HCT116 (cell line): Measurements from ENCODE around the gene DMXL1. TPM values are rescaled to one million over a fixed set of nuclear protein-coding genes. Genes with fewer than 3 reads are reported as not detected.
A peak's percentile ranks its signal among the peaks of the same experiment; 100 is the strongest.

Experiments used
- ATAC-seq: fragments of 200-7000 bp; cut with Tn5 transposase; 2 replicates; pipeline ENCODE4 v1.9.1; 2020; ENCODE audit warnings: mild to moderate bottlenecking, moderate library complexity
- BruUV-seq: library from RNA; stranded (reverse); fragments of 400-500 nt; replicated peaks from 2 replicates; lab custom pipeline; 2021; lab: Mats Ljungman, UMichigan
- CTCF ChIA-PET: fragments of 300-600 bp; sonication (Branson Sonifier 250); formaldehyde crosslinking; loops from one replicate; lab custom pipeline; 2021; ENCODE audit warnings: antibody characterized with exemption; lab: Charles Lee
- POLR2A ChIA-PET: fragments of 300-600, 350-600 bp; sonication (Branson Sonifier 250); formaldehyde crosslinking; loops from one replicate; lab custom pipeline; 2021; ENCODE audit warnings: antibody characterized with exemption; lab: Charles Lee
- RAD21 ChIA-PET, 2 experiments: fragments of 300-600 bp; sonication (Branson Sonifier 250); formaldehyde crosslinking; loops; one replicate each; lab custom pipeline; 2023; ENCODE audit warnings: low total read pairs in 2 of 2; ENCODE audit not compliant: uncharacterized antibody in 2 of 2, unreplicated experiment in 2 of 2, low non-redundant PET in 1 of 2; lab: Charles Lee
- DNase-seq: peaks from one replicate; pipeline ENCODE4 v3.0.0-alpha.2; 2010; ENCODE audit warnings: low read depth, low spot score
- H2AFZ ChIP-seq: fragments of 200-600 bp; shearing (Covaris generic), sonication (generic); 2 replicates; pipeline ENCODE4 v1.6.1; 2017; ENCODE audit warnings: low read depth, mixed run types, mixed read lengths, antibody characterized with exemption, low read length; ENCODE audit not compliant: poor library complexity, severe bottlenecking
- H3K27ac ChIP-seq: 2 replicates; pipeline ENCODE4 v1.5.1; 2012; ENCODE audit warnings: low read depth, low read length
- H3K27me3 ChIP-seq: fragments of 200-600 bp; sonication (generic); 2 replicates; pipeline ENCODE4 v1.6.1; 2016; ENCODE audit warnings: mixed run types, low read length, mixed read lengths; ENCODE audit not compliant: insufficient read depth
- H3K36me3 ChIP-seq, 2 experiments: fragments of 200-500 bp in 1 of 2; fragments of 200-600 bp in 1 of 2; sonication (Bioruptor generic) in 1 of 2; sonication (generic) in 1 of 2; 2 replicates each; pipeline versions ENCODE4 v1.5.1 to v1.6.1; 2014 to 2016; ENCODE audit warnings: low read length in 2 of 2, inconsistent platforms in 1 of 2, mixed read lengths in 1 of 2, mixed run types in 1 of 2; ENCODE audit not compliant: insufficient read depth in 2 of 2, control insufficient read depth in 1 of 2
- H3K4me1 ChIP-seq, 2 experiments: fragments of 200-600 bp in 1 of 2; sonication (generic) in 1 of 2; 2 replicates each; pipeline versions ENCODE4 v1.5.1 to v1.6.1; 2012 to 2017; ENCODE audit warnings: low read length in 2 of 2, inconsistent platforms in 1 of 2, mild to moderate bottlenecking in 1 of 2, mixed read lengths in 1 of 2, mixed run types in 1 of 2, moderate library complexity in 1 of 2; ENCODE audit not compliant: insufficient read depth in 2 of 2, control insufficient read depth in 1 of 2
- H3K4me2 ChIP-seq: fragments of 200-600 bp; sonication (generic); 2 replicates; pipeline ENCODE4 v1.6.1; 2017; ENCODE audit warnings: mixed run types, low read length, mixed read lengths
- H3K4me3 ChIP-seq, 2 experiments: fragments of 200-600 bp in 1 of 2; sonication (generic) in 1 of 2; replicated peaks in 1 of 2; 2 replicates each; pipeline ENCODE4 v1.5.1; 2011 to 2016; ENCODE audit warnings: low read length in 2 of 2, control low read depth in 1 of 2, low read depth in 1 of 2, mild to moderate bottlenecking in 1 of 2, mixed read lengths in 1 of 2, mixed run types in 1 of 2
- H3K79me2 ChIP-seq: fragments of 200-600 bp; sonication (generic); 2 replicates; pipeline ENCODE4 v1.6.1; 2017; ENCODE audit warnings: mild to moderate bottlenecking, mixed run types, low read length, moderate library complexity, mixed read lengths; ENCODE audit not compliant: insufficient read depth
- H3K9ac ChIP-seq: fragments of 200-600 bp; sonication (generic); 2 replicates; pipeline ENCODE4 v1.6.1; 2016; ENCODE audit warnings: low read length, mixed read lengths
- H3K9me2 ChIP-seq: fragments of 200-600 bp; sonication (generic), shearing (Covaris generic); 2 replicates; pipeline ENCODE4 v1.6.1; 2017; ENCODE audit warnings: mixed run types, mild to moderate bottlenecking, moderate library complexity; ENCODE audit not compliant: insufficient read depth
- H3K9me3 ChIP-seq, 2 experiments: fragments of 200-500 bp in 1 of 2; fragments of 200-600 bp in 1 of 2; sonication (Bioruptor generic) in 1 of 2; sonication (generic) in 1 of 2; 2 replicates each; pipeline ENCODE4 v1.6.1; 2014 to 2017; ENCODE audit warnings: low read length in 2 of 2, mixed read lengths in 2 of 2, inconsistent platforms in 1 of 2, low read depth in 1 of 2, mild to moderate bottlenecking in 1 of 2, mixed run types in 1 of 2, moderate library complexity in 1 of 2; ENCODE audit not compliant: control insufficient read depth in 1 of 2, insufficient read depth in 1 of 2
- H4K20me1 ChIP-seq: fragments of 200-600 bp; sonication (generic), shearing (Covaris generic); 2 replicates; pipeline ENCODE4 v1.6.1; 2017; ENCODE audit warnings: mixed run types, mild to moderate bottlenecking, moderate library complexity; ENCODE audit not compliant: insufficient read depth
- ELF1 ChIP-seq: IDR thresholded peaks from 2 replicates; pipeline ENCODE4 v1.6.1; 2012; ENCODE audit warnings: low read depth, borderline replicate concordance
- EZH2 ChIP-seq: fragments of 200-600 bp; sonication (generic); IDR thresholded peaks from 2 replicates; pipeline ENCODE4 v1.6.1; 2017; ENCODE audit warnings: antibody characterized with exemption, mixed run types
- RAD21 ChIP-seq: IDR thresholded peaks from 2 replicates; pipeline ENCODE4 v1.6.1; 2012; ENCODE audit warnings: low read depth, mild to moderate bottlenecking
- SP1 ChIP-seq: IDR thresholded peaks from 2 replicates; pipeline ENCODE4 v1.6.1; 2012; ENCODE audit warnings: low read depth
- TCF7L2 ChIP-seq: IDR thresholded peaks from 2 replicates; pipeline ENCODE4 v1.7.0; 2011; ENCODE audit warnings: borderline replicate concordance, inconsistent platforms; ENCODE audit not compliant: insufficient read depth, insufficient read length; ENCODE audit errors: extremely low read depth
- ZBTB33 ChIP-seq: IDR thresholded peaks from 2 replicates; pipeline ENCODE4 v1.6.1; 2011; ENCODE audit warnings: mild to moderate bottlenecking, low read length, moderate library complexity; ENCODE audit not compliant: insufficient replicate concordance; ENCODE audit errors: extremely low read depth
- intact Hi-C: fragments of 100-400 bp; cut with micrococcal nuclease; formaldehyde crosslinking; loops from 2 replicates; pipeline ENCODE4 v1.10.0; 2022
- total RNA-seq: library from RNA; stranded (reverse); gene quantifications from one replicate; pipeline ENCODE4 v1.2.1, GENCODE V29; 2021; ENCODE audit not compliant: unreplicated experiment
- TF ChIP-seq, protein P1 (sequence below): IDR thresholded peaks from 2 replicates; pipeline ENCODE4 v1.6.1; 2012
- TF ChIP-seq, protein P2 (sequence below), 3 experiments: fragments of 200-600 bp in 1 of 3; sonication (generic) in 1 of 3; IDR thresholded peaks in 2 of 3; conservative IDR thresholded peaks in 1 of 3; 2 replicates each; pipeline ENCODE4 v1.5.1; 2012 to 2017; ENCODE audit warnings: low read depth in 2 of 3, low read length in 2 of 3, antibody characterized with exemption in 1 of 3, borderline replicate concordance in 1 of 3, control low read depth in 1 of 3, mild to moderate bottlenecking in 1 of 3, mixed read lengths in 1 of 3, mixed run types in 1 of 3, moderate library complexity in 1 of 3; ENCODE audit not compliant: insufficient read depth in 1 of 3

DMXL1 gene
- total RNA-seq, 1 experiment from 2014 or later: 21.1 TPM

GRCh38 chr5:119207105-119207504 is 136.2 kb downstream of the DMXL1 start:
- RAD21 ChIA-PET: no interaction called here
- intact Hi-C loops: no loop called here
- no peak for TF ChIP-seq ZBTB33
- TF ChIP-seq TCF7L2: no peak
- TF ChIP-seq, protein P1, sequence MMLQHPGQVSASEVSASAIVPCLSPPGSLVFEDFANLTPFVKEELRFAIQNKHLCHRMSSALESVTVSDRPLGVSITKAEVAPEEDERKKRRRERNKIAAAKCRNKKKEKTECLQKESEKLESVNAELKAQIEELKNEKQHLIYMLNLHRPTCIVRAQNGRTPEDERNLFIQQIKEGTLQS: no peak
- TF ChIP-seq ELF1: no peak
- no peak for TF ChIP-seq SP1
- Histone ChIP-seq H3K4me1 (no peaks in the 10 kb centered on the region), H3K9me3 (no peaks in the 10 kb centered on the region), H2AFZ (no peak overlapping the region), H3K4me2 (no peak overlapping the region), H3K79me2 (no peaks in the 10 kb centered on the region), H3K36me3 (no peaks in the 10 kb centered on the region), H3K9me2 (no peaks in the 10 kb centered on the region), H3K9ac (no peak overlapping the region), H3K27ac (no peak overlapping the region), H4K20me1 (no peaks in the 10 kb centered on the region), H3K27me3 (no peaks in the 10 kb centered on the region), H3K4me3 (no peak overlapping the region)
- ATAC-seq (no peak), DNase-seq (no peak)
- BruUV-seq: no TSS peak
- CTCF ChIA-PET: no interaction called here
- POLR2A ChIA-PET: no interaction called here

- Histone ChIP-seq H3K9ac (no peak overlapping the region), H3K79me2 (no peaks in the 10 kb centered on the region), H3K4me2 (no peak overlapping the region), H4K20me1 (no peaks in the 10 kb centered on the region), H3K9me2 (no peaks in the 10 kb centered on the region), H3K9me3 (no peaks in the 10 kb centered on the region), H2AFZ (no peak overlapping the region), H3K36me3 (no peaks in the 10 kb centered on the region), H3K4me3 (no peak overlapping the region), H3K4me1 (no peaks in the 10 kb centered on the region), H3K27ac (no peak overlapping the region), H3K27me3 (no peaks in the 10 kb centered on the region)
- ChIA-PET CTCF (interaction anchor here (0.8 to 1.0 kb wide), 2 partner anchors 8 to 223 kb away, joined by 3 to 4 read pairs; partner anchors contain the start of gene DTWD2), POLR2A (no interaction called here), RAD21 (no interaction called here)
- DNase-seq: no peak
- intact Hi-C loops: loop anchor here (5.0 kb wide), 1 partner anchor 190 kb away; no protein-coding TSS in a partner anchor
- TF ChIP-seq RAD21 (peak; percentile 44; the same call in 1 of the 2 replicates), EZH2 (no peak), ZBTB33 (no peak)
- TF ChIP-seq, protein P2, sequence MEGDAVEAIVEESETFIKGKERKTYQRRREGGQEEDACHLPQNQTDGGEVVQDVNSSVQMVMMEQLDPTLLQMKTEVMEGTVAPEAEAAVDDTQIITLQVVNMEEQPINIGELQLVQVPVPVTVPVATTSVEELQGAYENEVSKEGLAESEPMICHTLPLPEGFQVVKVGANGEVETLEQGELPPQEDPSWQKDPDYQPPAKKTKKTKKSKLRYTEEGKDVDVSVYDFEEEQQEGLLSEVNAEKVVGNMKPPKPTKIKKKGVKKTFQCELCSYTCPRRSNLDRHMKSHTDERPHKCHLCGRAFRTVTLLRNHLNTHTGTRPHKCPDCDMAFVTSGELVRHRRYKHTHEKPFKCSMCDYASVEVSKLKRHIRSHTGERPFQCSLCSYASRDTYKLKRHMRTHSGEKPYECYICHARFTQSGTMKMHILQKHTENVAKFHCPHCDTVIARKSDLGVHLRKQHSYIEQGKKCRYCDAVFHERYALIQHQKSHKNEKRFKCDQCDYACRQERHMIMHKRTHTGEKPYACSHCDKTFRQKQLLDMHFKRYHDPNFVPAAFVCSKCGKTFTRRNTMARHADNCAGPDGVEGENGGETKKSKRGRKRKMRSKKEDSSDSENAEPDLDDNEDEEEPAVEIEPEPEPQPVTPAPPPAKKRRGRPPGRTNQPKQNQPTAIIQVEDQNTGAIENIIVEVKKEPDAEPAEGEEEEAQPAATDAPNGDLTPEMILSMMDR (IDR thresholded peaks at IDR 0.05 in 2 of 3, conservative IDR thresholded peaks at IDR 0.05 in 1 of 3; ENCODE audit: borderline replicate concordance in 1 of 3, insufficient read depth in 1 of 3, low read depth in 2 of 3, low read length in 2 of 3): peak; percentile 20 to 48 (median 33); a peak in 4 of 6 replicates
- BruUV-seq: no TSS peak
- no peak for ATAC-seq
Measured at GRCh38 chr5:119212026-119212425, 141.1 kb downstream of the DMXL1 start.
